ENCODE measurements around the gene LRSAM1. TPM values are rescaled to one million over a fixed set of nuclear protein-coding genes. Genes with fewer than 3 reads are reported as not detected.

The LRSAM1 gene
- total and polyA plus RNA-seq, 9 of the 15 experiments (the other 6 are each of a cell fraction or from before 2014, with no cell fraction given) = 0.07 to 16.2 (median 4.7) TPM

DNA sequence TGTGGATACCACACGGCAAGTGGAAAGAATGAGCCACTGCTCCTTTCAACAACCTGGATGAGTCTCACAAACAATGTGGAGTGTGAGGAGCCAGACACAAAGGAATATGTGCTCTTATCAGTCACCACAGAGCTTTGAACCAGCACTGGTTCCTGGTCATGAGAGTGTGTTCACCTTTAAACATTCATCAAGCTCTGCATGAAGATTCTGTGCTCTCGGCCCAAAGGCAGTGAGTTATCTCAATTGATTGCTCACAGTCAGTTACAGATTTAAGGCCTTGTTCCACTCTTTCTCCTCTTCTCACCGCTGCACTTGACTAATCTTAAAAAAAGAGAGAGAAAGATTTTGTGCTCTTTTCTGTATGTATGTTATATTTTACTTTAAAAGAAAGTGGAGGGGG is 19.4 kb downstream of the LRSAM1 start:
- ATAC-seq (no peak), FAIRE-seq (peak; percentile 70), DNase-seq (ENCODE audit: extremely low read depth in 1 of 4, low spot score in 3 of 4) (peak in 1 of 4 experiments; percentile 19)
- no peak overlapping the region for H3K27ac ChIP-seq (ENCODE audit: extremely low read depth, low read depth, low read length)
- ChIA-PET CTCF (ENCODE audit: low intra/inter-chr PET ratio) (no interaction called here), POLR2A (interaction anchor here (0.6 to 1.5 kb wide), 3 partner anchors 18 to 143 kb away, joined by 3 to 4 read pairs (median 3); partner anchors contain the start of genes LRSAM1 and RPL12)
- in situ Hi-C loops (cut with MboI) (no loop called here), intact Hi-C loops (cut with micrococcal nuclease) (no loop called here)
- no peak overlapping the region for H3K4me2 ChIP-seq (ENCODE audit: insufficient read depth, low read length)
- no TSS peak for BruUV-seq (replicated peaks)
- H2AFZ ChIP-seq (ENCODE audit: low read depth, low read length) = no peak overlapping the region
- H3K4me1 ChIP-seq (replicated peaks in 1 of 2; ENCODE audit: control insufficient read depth in 2 of 2, insufficient read depth in 2 of 2, low read length in 2 of 2) = peaks cover 0 to 4% of the 10 kb centered on the region in 2 experiments; a peak in 2 of 5 replicates
- TF ChIP-seq CHD1 (IDR thresholded peaks at IDR 0.05; ENCODE audit: low read length) (no peak), KDM1A (IDR thresholded peaks at IDR 0.05) (peak; percentile 60 to 64; a peak in 3 of 4 replicates), SOX6 (IDR thresholded peaks at IDR 0.05) (0 out of 2 replicates have a peak, but pooled peaks have one; percentile 27), LCOR (CRISPR knock-in tag; IDR thresholded peaks at IDR 0.05) (no peak), CTBP1 (IDR thresholded peaks at IDR 0.05; ENCODE audit: borderline replicate concordance) (no peak), HDAC2 (IDR thresholded peaks at IDR 0.05) (no peak), ZNF41 (CRISPR knock-in tag; conservative IDR thresholded peaks at IDR 0.05) (no peak), ZNF444 (CRISPR knock-in tag; IDR thresholded peaks at IDR 0.05) (no peak), FOSL1 (tag; conservative IDR thresholded peaks at IDR 0.05) (no peak)
- TF ChIP-seq, protein P1, sequence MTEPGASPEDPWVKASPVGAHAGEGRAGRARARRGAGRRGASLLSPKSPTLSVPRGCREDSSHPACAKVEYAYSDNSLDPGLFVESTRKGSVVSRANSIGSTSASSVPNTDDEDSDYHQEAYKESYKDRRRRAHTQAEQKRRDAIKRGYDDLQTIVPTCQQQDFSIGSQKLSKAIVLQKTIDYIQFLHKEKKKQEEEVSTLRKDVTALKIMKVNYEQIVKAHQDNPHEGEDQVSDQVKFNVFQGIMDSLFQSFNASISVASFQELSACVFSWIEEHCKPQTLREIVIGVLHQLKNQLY (CRISPR knock-in tag; conservative IDR thresholded peaks at IDR 0.05) = no peak
- TF ChIP-seq, protein P2, sequence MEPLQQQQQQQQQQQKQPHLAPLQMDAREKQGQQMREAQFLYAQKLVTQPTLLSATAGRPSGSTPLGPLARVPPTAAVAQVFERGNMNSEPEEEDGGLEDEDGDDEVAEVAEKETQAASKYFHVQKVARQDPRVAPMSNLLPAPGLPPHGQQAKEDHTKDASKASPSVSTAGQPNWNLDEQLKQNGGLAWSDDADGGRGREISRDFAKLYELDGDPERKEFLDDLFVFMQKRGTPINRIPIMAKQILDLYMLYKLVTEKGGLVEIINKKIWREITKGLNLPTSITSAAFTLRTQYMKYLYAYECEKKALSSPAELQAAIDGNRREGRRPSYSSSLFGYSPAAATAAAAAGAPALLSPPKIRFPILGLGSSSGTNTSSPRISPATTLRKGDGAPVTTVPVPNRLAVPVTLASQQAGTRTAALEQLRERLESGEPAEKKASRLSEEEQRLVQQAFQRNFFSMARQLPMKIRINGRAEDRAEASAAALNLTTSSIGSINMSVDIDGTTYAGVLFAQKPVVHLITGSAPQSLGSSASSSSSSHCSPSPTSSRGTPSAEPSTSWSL (CRISPR knock-in tag; IDR thresholded peaks at IDR 0.05; ENCODE audit: borderline replicate concordance) = no peak
- H3K27me3 ChIP-seq (ENCODE audit: control insufficient read depth in 2 of 2, insufficient read depth in 2 of 2, low read length in 2 of 2) = no peaks in the 10 kb centered on the region
- peaks cover 11% of the 10 kb centered on the region; the same call in 2 of the 3 replicates for H3K36me3 ChIP-seq (ENCODE audit: control insufficient read depth, insufficient read depth, low read length)
- no peak overlapping the region for H3K9ac ChIP-seq (ENCODE audit: insufficient read depth in 1 of 2, low read depth in 2 of 2, low read length in 2 of 2)
- H3K9me1 ChIP-seq (ENCODE audit: control insufficient read depth, insufficient read depth, low read length) = no peaks in the 10 kb centered on the region
- no peaks in the 10 kb centered on the region for H3K79me2 ChIP-seq (ENCODE audit: control insufficient read depth, insufficient read depth, low read length)
- no peaks in the 10 kb centered on the region for H3K9me3 ChIP-seq (replicated peaks; ENCODE audit: control insufficient read depth, insufficient read depth, low read depth, low read length)
- H4K20me1 ChIP-seq (replicated peaks; ENCODE audit: control insufficient read depth, insufficient read depth, low read length) = no peaks in the 10 kb centered on the region
- no peak overlapping the region for H3K4me3 ChIP-seq
- WGBS (ENCODE audit: insufficient coverage, low coverage, missing lambda C conversion rate) = 37% methylated on average over 3 of the region's 3 CpGs

Data from K562 (cell line).